ENCODE data around the gene TXN. TPM values are rescaled to one million over a fixed set of nuclear protein-coding genes. Genes with fewer than 3 reads are reported as not detected.

Gene TXN
- total RNA-seq, 2 donors from 2014 or later, result 282 to 336 TPM

- Mint-ChIP-seq H3K4me3 (no peak overlapping the region), H3K4me1 (peaks cover 23% of the 10 kb centered on the region), H3K36me3 (ENCODE audit: low read depth) (peaks cover 48% of the 10 kb centered on the region), H3K27ac (no peak overlapping the region), H3K9me3 (no peaks in the 10 kb centered on the region), H3K27me3 (ENCODE audit: insufficient read depth) (no peaks in the 10 kb centered on the region)
- peaks cover 59% of the 10 kb centered on the region for H3K36me3 ChIP-seq (ENCODE audit: control insufficient read depth, insufficient read depth, low read length)
- H3K27me3 ChIP-seq (ENCODE audit: control insufficient read depth, insufficient read depth, low read length, poor library complexity, severe bottlenecking), result no peaks in the 10 kb centered on the region
- DNase-seq, result no peak
- no peaks in the 10 kb centered on the region for H3K9me3 ChIP-seq (ENCODE audit: control insufficient read depth, low read length)
- 96 to 100% methylated on average over 3 to 4 of the region's 4 CpGs for WGBS, 2 experiments (ENCODE audit: insufficient coverage in 1 of 2, insufficient read length in 1 of 2)
- no peaks in the 10 kb centered on the region for H3K4me1 ChIP-seq (ENCODE audit: control insufficient read depth, insufficient read depth, low read length)
- no peak for TF ChIP-seq CTCF (conservative IDR thresholded peaks at IDR 0.05)
- H3K9ac ChIP-seq (ENCODE audit: extremely low read depth, low read length, poor library complexity, severe bottlenecking), result no peak overlapping the region
- no peak overlapping the region for H3K4me3 ChIP-seq (ENCODE audit: low read length)
- no peak overlapping the region for H3K27ac ChIP-seq (ENCODE audit: low read depth, low read length)
These were observed 6.7 kb downstream of the TXN start for GRCh38 chr9:110249603-110250002.

- Mint-ChIP-seq H3K27me3 (ENCODE audit: insufficient read depth) (no peaks in the 10 kb centered on the region), H3K36me3 (ENCODE audit: low read depth) (peaks cover 53% of the 10 kb centered on the region)
These were observed 7.9 kb downstream of the TXN start for GRCh38 chr9:110248361-110248760.

GRCh38 chr9:110246214-110246613 is 10.1 kb downstream of the TXN start:
- H3K36me3 ChIP-seq (ENCODE audit: control insufficient read depth, insufficient read depth, low read length), result peaks cover 77% of the 10 kb centered on the region
- no peak for TF ChIP-seq CTCF (conservative IDR thresholded peaks at IDR 0.05)

More at GRCh38 chr9:110248361-110248760, 7.9 kb downstream of the TXN start:
- DNase-seq, result no peak
- no peak for TF ChIP-seq CTCF (conservative IDR thresholded peaks at IDR 0.05)
- Histone ChIP-seq H3K4me1 (ENCODE audit: control insufficient read depth, insufficient read depth, low read length) (no peaks in the 10 kb centered on the region), H3K27me3 (ENCODE audit: control insufficient read depth, insufficient read depth, low read length, poor library complexity, severe bottlenecking) (no peaks in the 10 kb centered on the region), H3K4me3 (ENCODE audit: low read length) (no peak overlapping the region), H3K9me3 (ENCODE audit: control insufficient read depth, low read length) (no peaks in the 10 kb centered on the region), H3K36me3 (ENCODE audit: control insufficient read depth, insufficient read depth, low read length) (peaks cover 69% of the 10 kb centered on the region), H3K27ac (ENCODE audit: low read depth, low read length) (no peak overlapping the region), H3K9ac (ENCODE audit: extremely low read depth, low read length, poor library complexity, severe bottlenecking) (no peak overlapping the region)
- Mint-ChIP-seq H3K4me3 (no peak overlapping the region), H3K9me3 (no peaks in the 10 kb centered on the region), H3K27ac (no peak overlapping the region), H3K4me1 (peaks cover 11% of the 10 kb centered on the region)
- 68 to 77% methylated on average over 2 of the region's 2 CpGs for WGBS, 2 experiments (ENCODE audit: insufficient coverage in 1 of 2, insufficient read length in 1 of 2)

More at GRCh38 chr9:110246214-110246613, 10.1 kb downstream of the TXN start:
- no peaks in the 10 kb centered on the region for H3K4me1 ChIP-seq (ENCODE audit: control insufficient read depth, insufficient read depth, low read length)
- no peaks in the 10 kb centered on the region for H3K27me3 Mint-ChIP-seq (ENCODE audit: insufficient read depth)
- peaks cover 2% of the 10 kb centered on the region for H3K4me1 Mint-ChIP-seq
- no peak overlapping the region for H3K27ac ChIP-seq (ENCODE audit: low read depth, low read length)
- H3K27me3 ChIP-seq (ENCODE audit: control insufficient read depth, insufficient read depth, low read length, poor library complexity, severe bottlenecking), result no peaks in the 10 kb centered on the region
- no peak overlapping the region for H3K4me3 Mint-ChIP-seq
- H3K4me3 ChIP-seq (ENCODE audit: low read length), result no peak overlapping the region
- H3K9ac ChIP-seq (ENCODE audit: extremely low read depth, low read length, poor library complexity, severe bottlenecking), result no peak overlapping the region
- no peak for DNase-seq
- H3K9me3 ChIP-seq (ENCODE audit: control insufficient read depth, low read length), result no peaks in the 10 kb centered on the region
- H3K9me3 Mint-ChIP-seq, result no peaks in the 10 kb centered on the region
- WGBS, 2 experiments (ENCODE audit: insufficient coverage in 1 of 2, insufficient read length in 1 of 2), result 94 to 98% methylated on average over 4 to 6 of the region's 6 CpGs
- H3K27ac Mint-ChIP-seq, result no peak overlapping the region
- H3K36me3 Mint-ChIP-seq (ENCODE audit: low read depth), result peaks cover 57% of the 10 kb centered on the region
